Psoas muscle (tissue), 8 donors: ENCODE results near the gene ST3GAL6. TPM values are rescaled to one million over a fixed set of nuclear protein-coding genes. Genes with fewer than 3 reads are reported as not detected.

Experiments used
- ATAC-seq, 4 donors: fragments of 200-7000 bp; cut with Tn5 transposase; one replicate each; pipeline ENCODE4 v1.9.1; 2020; ENCODE audit warnings: moderate library complexity in 3 of 4, mild to moderate bottlenecking in 2 of 4
- DNase-seq, 2 donors: peaks; one replicate each; pipeline ENCODE4 v3.0.0-alpha.2; 2020
- H3K27ac ChIP-seq: fragments of 200-600 bp; one replicate; pipeline ENCODE4 v1.8.0; 2022
- H3K27me3 ChIP-seq, 3 donors: fragments of 200-600 bp in 1 of 3; one replicate each; pipeline versions ENCODE4 v1.6.1 to v1.8.0; 2013 to 2022; ENCODE audit warnings: low read length in 2 of 3, mild to moderate bottlenecking in 2 of 3, moderate library complexity in 1 of 3; ENCODE audit not compliant: insufficient read depth in 3 of 3
- H3K36me3 ChIP-seq, 2 donors: fragments of 200-600 bp in 1 of 2; one replicate each; pipeline versions ENCODE4 v1.6.1 to v1.8.0; 2013 to 2022; ENCODE audit warnings: low read depth in 1 of 2, mild to moderate bottlenecking in 1 of 2, moderate library complexity in 1 of 2; ENCODE audit not compliant: insufficient read depth in 1 of 2
- H3K4me1 ChIP-seq: fragments of 200-600 bp; one replicate; pipeline ENCODE4 v1.8.0; 2022
- H3K4me3 ChIP-seq: fragments of 200-600 bp; one replicate; pipeline ENCODE4 v1.8.0; 2022; ENCODE audit warnings: mild to moderate bottlenecking
- H3K9me3 ChIP-seq: fragments of 200-600 bp; one replicate; pipeline ENCODE4 v1.8.0; 2022
- WGBS, 3 donors: extraction: QIAGEN DNeasy Blood & Tissue Kit; methylation state at CpG; one replicate each; pipeline versions ENCODE4 v1.1.6 to v1.1.7; 2013; 5-methylcytosine and 5-hydroxymethylcytosine counted together
- intact Hi-C, 2 donors: fragments of 100-400 bp; cut with DNase I; formaldehyde crosslinking; loops; one replicate each; pipeline versions ENCODE4 v1.11.0 to v1.14.2; 2022
- polyA plus RNA-seq, 3 donors: library from polyadenylated mRNA; stranded (reverse); fragments of 200-250 nt; gene quantifications; one replicate each; pipeline ENCODE4 v1.2.3, GENCODE V29; 2013
- total RNA-seq, 4 donors: library from RNA; stranded (reverse); fragmentation: NEBNext Ultra II Directional in 2 of 4; extraction: Animal tissue kit (Norgen Biotek cat#: 25700) in 2 of 4; gene quantifications; one replicate each; pipeline versions ENCODE4 v1.2.1 to v1.2.4, GENCODE V29; 2021 to 2023
- TF ChIP-seq, protein P1 (sequence below): fragments of 200-600 bp; IDR thresholded peaks from one replicate; pipeline ENCODE4 v1.8.0; 2022; ENCODE audit warnings: antibody characterized with exemption
- donor health status: healthy with polysubstance abuse.
- donor health status: DM: no; HTN: no; CAD: no; lungs with moderate emphysema.
- donor health status: Bipolar disorder and iron deficiency.
- donor health status: healthy.
- donor health status: DM: yes; HTN: yes; CAD: no.
- donor health status: DM: no; HTN: no; CAD: no.
- donor health status: DM: no; HTN: no; CAD: no.
- donor health status: DM: yes; HTN: yes; CAD: no.

ST3GAL6 gene
- total and polyA plus RNA-seq, 7 donors = 7.6 to 22.9 (median 9.4) TPM

DNA sequence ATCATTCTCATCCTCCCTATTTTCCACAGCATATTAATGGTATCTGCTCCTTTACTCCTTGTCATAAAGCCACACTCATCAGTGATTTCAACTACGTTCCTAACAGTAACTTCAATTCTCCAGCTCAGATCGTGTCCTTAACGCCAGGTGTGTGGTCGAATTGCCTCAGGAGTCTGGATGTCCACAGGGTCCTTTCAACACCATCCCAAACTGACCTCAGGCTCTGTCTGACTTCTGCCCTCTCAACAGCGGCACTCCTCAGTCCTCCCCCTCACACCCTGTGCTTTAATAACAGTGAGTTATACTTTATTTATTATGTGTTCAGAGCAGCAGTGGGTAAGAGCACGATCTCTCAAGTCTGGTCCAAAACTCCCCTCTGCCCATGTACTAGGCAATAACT, 42.4 kb downstream of the ST3GAL6 start:
- no peaks in the 10 kb centered on the region for H3K9me3 ChIP-seq
- no peaks in the 10 kb centered on the region for H3K27me3 ChIP-seq
- intact Hi-C loops = no loop called here
- ATAC-seq (no peak), DNase-seq (no peak)
- no peak overlapping the region for H3K27ac ChIP-seq
- H3K36me3 ChIP-seq = peaks cover 7 to 57% of the 10 kb centered on the region in 2 donors
- TF ChIP-seq, protein P1, sequence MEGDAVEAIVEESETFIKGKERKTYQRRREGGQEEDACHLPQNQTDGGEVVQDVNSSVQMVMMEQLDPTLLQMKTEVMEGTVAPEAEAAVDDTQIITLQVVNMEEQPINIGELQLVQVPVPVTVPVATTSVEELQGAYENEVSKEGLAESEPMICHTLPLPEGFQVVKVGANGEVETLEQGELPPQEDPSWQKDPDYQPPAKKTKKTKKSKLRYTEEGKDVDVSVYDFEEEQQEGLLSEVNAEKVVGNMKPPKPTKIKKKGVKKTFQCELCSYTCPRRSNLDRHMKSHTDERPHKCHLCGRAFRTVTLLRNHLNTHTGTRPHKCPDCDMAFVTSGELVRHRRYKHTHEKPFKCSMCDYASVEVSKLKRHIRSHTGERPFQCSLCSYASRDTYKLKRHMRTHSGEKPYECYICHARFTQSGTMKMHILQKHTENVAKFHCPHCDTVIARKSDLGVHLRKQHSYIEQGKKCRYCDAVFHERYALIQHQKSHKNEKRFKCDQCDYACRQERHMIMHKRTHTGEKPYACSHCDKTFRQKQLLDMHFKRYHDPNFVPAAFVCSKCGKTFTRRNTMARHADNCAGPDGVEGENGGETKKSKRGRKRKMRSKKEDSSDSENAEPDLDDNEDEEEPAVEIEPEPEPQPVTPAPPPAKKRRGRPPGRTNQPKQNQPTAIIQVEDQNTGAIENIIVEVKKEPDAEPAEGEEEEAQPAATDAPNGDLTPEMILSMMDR = no peak
- no peaks in the 10 kb centered on the region for H3K4me1 ChIP-seq
- 92 to 93% (median 93%) methylated on average over 6 of the region's 6 CpGs for WGBS, 3 donors
- no peak overlapping the region for H3K4me3 ChIP-seq

DNA sequence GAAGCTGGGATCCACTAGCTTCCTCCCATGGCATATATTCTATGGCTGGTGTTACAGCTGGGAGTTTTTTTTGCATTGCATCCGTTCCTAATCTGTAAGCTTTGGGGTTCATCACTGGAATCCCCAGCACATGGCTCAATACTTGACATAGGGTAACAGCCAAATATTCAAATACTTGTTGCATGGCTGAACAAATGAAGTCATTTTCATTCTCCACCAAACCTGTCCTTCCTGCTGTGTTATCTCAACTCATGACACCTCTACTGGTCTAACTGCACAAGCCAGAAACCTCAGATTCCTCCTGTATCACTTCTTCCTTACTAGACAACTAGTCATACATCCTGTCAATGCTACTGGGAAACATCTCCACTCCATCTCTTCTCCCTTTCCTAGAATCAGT, 43.4 kb downstream of the ST3GAL6 start:
- Histone ChIP-seq H3K9me3 (no peaks in the 10 kb centered on the region), H3K4me1 (no peaks in the 10 kb centered on the region), H3K36me3 (peaks cover 7 to 53% of the 10 kb centered on the region in 2 donors), H3K27ac (no peak overlapping the region), H3K4me3 (no peak overlapping the region), H3K27me3 (no peaks in the 10 kb centered on the region)
- 78 to 97% (median 85%) methylated on average over 1 of the region's 1 CpG for WGBS, 3 donors
- intact Hi-C loops = no loop called here
- TF ChIP-seq, protein P1 = no peak
- DNase-seq (no peak), ATAC-seq (no peak)

DNA sequence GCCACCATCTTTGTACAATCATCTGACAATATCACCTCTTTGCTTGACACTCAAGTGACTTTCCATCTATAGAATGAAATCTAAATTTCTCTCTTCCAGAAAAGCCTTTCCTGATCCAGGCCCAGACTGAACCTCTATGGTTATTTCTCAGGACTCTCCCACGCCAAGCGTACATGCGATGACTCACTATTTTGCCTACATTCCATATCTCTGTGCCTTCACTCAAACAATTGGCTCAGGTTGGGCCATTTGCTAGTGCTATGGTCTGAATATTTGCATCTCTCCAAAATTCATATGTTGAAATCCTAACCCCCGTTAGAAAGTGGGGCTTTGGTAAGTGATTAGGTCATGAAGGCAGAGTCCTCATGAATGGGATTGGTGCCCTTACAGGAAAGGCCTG, 43.9 kb downstream of the ST3GAL6 start:
- DNase-seq (no peak), ATAC-seq (no peak)
- intact Hi-C loops = no loop called here
- Histone ChIP-seq H3K4me1 (no peaks in the 10 kb centered on the region), H3K27me3 (no peaks in the 10 kb centered on the region), H3K4me3 (no peak overlapping the region), H3K36me3 (peaks cover 7 to 53% of the 10 kb centered on the region in 2 donors), H3K27ac (no peak overlapping the region), H3K9me3 (no peaks in the 10 kb centered on the region)
- WGBS, 3 donors = 92 to 97% (median 96%) methylated on average over 4 of the region's 4 CpGs
- TF ChIP-seq, protein P1 = no peak

DNA sequence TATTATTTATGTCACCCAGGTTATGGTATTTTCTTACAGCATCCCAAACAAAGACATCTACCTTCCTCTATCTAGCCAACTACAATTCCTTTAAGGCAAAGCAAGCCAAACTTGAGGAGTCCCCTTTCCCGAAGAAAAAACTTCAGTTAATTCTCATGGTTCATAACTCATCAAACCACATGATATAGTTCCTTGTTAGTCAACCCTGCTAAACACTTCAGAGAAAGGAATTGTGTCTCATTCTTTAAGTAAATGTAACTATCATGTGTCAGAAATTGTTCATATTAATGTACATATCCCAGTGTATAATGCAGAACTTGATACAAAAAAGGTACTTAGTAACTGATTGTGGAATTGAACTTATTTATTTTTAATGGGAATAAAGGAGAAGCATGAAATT, 44.4 kb downstream of the ST3GAL6 start:
- TF ChIP-seq, protein P1 = no peak
- Histone ChIP-seq H3K4me1 (no peaks in the 10 kb centered on the region), H3K27me3 (no peaks in the 10 kb centered on the region), H3K27ac (no peak overlapping the region), H3K4me3 (no peak overlapping the region), H3K9me3 (no peaks in the 10 kb centered on the region), H3K36me3 (peaks cover 7 to 53% of the 10 kb centered on the region in 2 donors)
- ATAC-seq (no peak), DNase-seq (no peak)
- 85 to 97% (median 95%) methylated on average over 1 of the region's 1 CpG for WGBS, 3 donors
- intact Hi-C loops = no loop called here

DNA sequence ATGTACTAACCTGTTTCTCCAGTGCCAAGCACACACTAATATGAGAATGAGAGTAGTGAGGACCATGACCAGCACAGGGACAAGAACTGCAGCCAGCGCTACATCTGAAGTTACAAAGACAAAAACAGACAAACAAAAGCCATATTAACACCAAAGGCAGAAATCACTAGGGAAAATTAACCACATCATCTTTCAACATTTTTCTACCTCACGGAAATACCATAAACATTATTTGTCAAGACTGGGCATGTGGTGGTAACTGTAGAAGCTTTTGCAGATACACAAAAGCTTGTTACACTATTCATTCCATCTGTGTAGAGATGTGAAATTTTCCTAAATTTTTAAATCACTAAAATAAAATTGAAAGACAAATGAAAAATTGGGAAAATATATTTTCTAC, 44.9 kb downstream of the ST3GAL6 start:
- Histone ChIP-seq H3K4me3 (no peak overlapping the region), H3K27ac (no peak overlapping the region), H3K27me3 (no peaks in the 10 kb centered on the region), H3K9me3 (no peaks in the 10 kb centered on the region), H3K4me1 (no peaks in the 10 kb centered on the region), H3K36me3 (peaks cover 7 to 53% of the 10 kb centered on the region in 2 donors)
- intact Hi-C loops = no loop called here
- WGBS, 3 donors = 93 to 99% (median 97%) methylated on average over 2 of the region's 2 CpGs
- ATAC-seq (no peak), DNase-seq (no peak)
- TF ChIP-seq, protein P1 = no peak
